A549 (cell line): ENCODE measurements around the gene TTC28. TPM values are rescaled to one million over a fixed set of nuclear protein-coding genes. Genes with fewer than 3 reads are reported as not detected.

Experiments used
- ATAC-seq, 2 experiments: fragments of 200-7000 bp in 1 of 2; fragments of >200 bp in 1 of 2; cut with Nextera tagmentation in 1 of 2; cut with Tn5 transposase in 1 of 2; 3 replicates each; pipeline versions ENCODE4 v1.8.0 to v1.9.1; 2018 to 2020; ENCODE audit warnings: mild to moderate bottlenecking in 1 of 2, moderate library complexity in 1 of 2
- CTCF ChIA-PET: fragments of 300-600 bp; sonication (Branson Sonifier 250); formaldehyde crosslinking; extraction: SDS; loops from one replicate; lab custom pipeline; 2021; ENCODE audit warnings: antibody characterized with exemption, inconsistent platforms; lab: Yijun Ruan, JAX
- POLR2A ChIA-PET: fragments of 350-600 bp; formaldehyde crosslinking; extraction: SDS; loops from one replicate; lab custom pipeline; 2021; ENCODE audit warnings: antibody characterized with exemption, inconsistent platforms; lab: Yijun Ruan, JAX
- DNase-seq, 2 experiments: peaks; one replicate each; pipeline versions ENCODE4 v3.0.0 to v3.0.0-alpha.2; 2011 to 2016; ENCODE audit warnings: low read depth in 1 of 2, low spot score in 1 of 2
- FAIRE-seq: peaks from 2 replicates; lab custom pipeline; 2011; peaks lifted over from hg19 to GRCh38; lab: Jason Lieb, UNC
- H3K27ac ChIP-seq, 2 experiments: fragments of >200 bp; sonication (Bioruptor Twin); formaldehyde crosslinking; 3 replicates each; pipeline ENCODE4 v1.5.1; 2016 to 2017
- H3K4me1 ChIP-seq: fragments of >200 bp; sonication (Bioruptor Twin); formaldehyde crosslinking; 3 replicates; pipeline ENCODE4 v1.6.1; 2016
- H3K4me2 ChIP-seq: fragments of >200 bp; sonication (Bioruptor Twin); formaldehyde crosslinking; 3 replicates; pipeline ENCODE4 v1.6.1; 2016
- H3K4me3 ChIP-seq: fragments of >200 bp; sonication (Bioruptor Twin); formaldehyde crosslinking; 3 replicates; pipeline ENCODE4 v1.5.1; 2016
- H3K9me3 ChIP-seq: fragments of >200 bp; sonication (Bioruptor Twin); formaldehyde crosslinking; 3 replicates; pipeline ENCODE4 v1.6.1; 2016
- BCL3 ChIP-seq: fragments of >200 bp; sonication (Bioruptor Twin); formaldehyde crosslinking; IDR thresholded peaks from 3 replicates; pipeline ENCODE4 v1.6.1; 2016
- CBX8 ChIP-seq: fragments of 200-600 bp; sonication (generic); IDR thresholded peaks from 2 replicates; pipeline ENCODE4 v1.6.1; 2016
- CEBPB ChIP-seq, 2 experiments: fragments of >200 bp in 1 of 2; sonication (Bioruptor Twin) in 1 of 2; formaldehyde crosslinking in 1 of 2; IDR thresholded peaks; 2 replicates each; pipeline ENCODE4 v1.6.1; 2012 to 2016
- CTCF ChIP-seq: fragments of >200 bp; sonication (Bioruptor Twin); formaldehyde crosslinking; IDR thresholded peaks from 3 replicates; pipeline ENCODE4 v1.5.1; 2016
- ELK1 ChIP-seq: fragments of 150-350 bp; IDR thresholded peaks from 2 replicates; pipeline ENCODE4 v1.6.1; 2014; ENCODE audit warnings: low read depth, mild to moderate bottlenecking, low read length
- HEYL ChIP-seq: fragments of 250-450 bp; sonication (Bioruptor Pico); IDR thresholded peaks from 2 replicates; pipeline ENCODE4 v1.8.0; 2021; ENCODE audit warnings: mild to moderate bottlenecking, moderate library complexity
- JUN ChIP-seq, 2 experiments: fragments of >200 bp; sonication (Bioruptor Twin); formaldehyde crosslinking; IDR thresholded peaks; 2 replicates in 1 of 2; 3 replicates in 1 of 2; pipeline ENCODE4 v1.6.1; 2016 to 2017
- JUNB ChIP-seq: fragments of >200 bp; sonication (Bioruptor Twin); formaldehyde crosslinking; IDR thresholded peaks from 2 replicates; pipeline ENCODE4 v1.6.1; 2016
- MAFK ChIP-seq: fragments of 450-650 bp; IDR thresholded peaks from 2 replicates; pipeline ENCODE4 v1.6.1; 2014; ENCODE audit not compliant: partially characterized antibody
- PHF8 ChIP-seq: fragments of 200-600 bp; sonication (generic); IDR thresholded peaks from 2 replicates; pipeline ENCODE4 v1.6.1; 2016; ENCODE audit warnings: low read depth, mild to moderate bottlenecking, antibody characterized with exemption, moderate library complexity, borderline replicate concordance
- POLR2A ChIP-seq: IDR thresholded peaks from 2 replicates; pipeline ENCODE4 v1.6.1; 2012; ENCODE audit warnings: mild to moderate bottlenecking, low read length
- RFX5 ChIP-seq: fragments of 450-650 bp; IDR thresholded peaks from 2 replicates; pipeline ENCODE4 v1.7.1; 2014; ENCODE audit warnings: antibody characterized with exemption, mild to moderate bottlenecking, moderate library complexity
- RNF2 ChIP-seq: fragments of 200-600 bp; sonication (generic); IDR thresholded peaks from 2 replicates; pipeline ENCODE4 v1.6.1; 2016; ENCODE audit warnings: low read depth, mild to moderate bottlenecking, antibody characterized with exemption, moderate library complexity, borderline replicate concordance
- TFCP2L1 ChIP-seq: fragments of 250-450 bp; sonication (Bioruptor Pico); IDR thresholded peaks from 2 replicates; pipeline ENCODE4 v1.5.0; 2021; ENCODE audit warnings: mild to moderate bottlenecking
- TP53 ChIP-seq: fragments of 250-450 bp; sonication (Bioruptor Pico); IDR thresholded peaks from 2 replicates; pipeline ENCODE4 v1.5.0; 2021; ENCODE audit warnings: mild to moderate bottlenecking, moderate library complexity
- ZC3H11A ChIP-seq: fragments of 450-650 bp; IDR thresholded peaks from 2 replicates; pipeline ENCODE4 v1.6.1; 2014; ENCODE audit warnings: antibody characterized with exemption, mild to moderate bottlenecking
- ZNF302 ChIP-seq: fragments of 250-450 bp; sonication (Bioruptor Pico); IDR thresholded peaks from 2 replicates; pipeline ENCODE4 v1.9.0; 2021; ENCODE audit warnings: inconsistent platforms, mild to moderate bottlenecking, moderate library complexity
- WGBS: methylation state at CpG from one replicate; pipeline ENCODE4 v1.1.6; 2017; ENCODE audit errors: missing lambda C conversion rate; 5-methylcytosine and 5-hydroxymethylcytosine counted together
- polyA plus RNA-seq, 4 experiments: library from polyadenylated mRNA; depleted of rRNA in 3 of 4; stranded (reverse); fragments of >200 nt; fragmentation: RNase III in 1 of 4; extraction: RNeasy Plus Mini Kit Qiagen cat#74134 plus additional on column Dnase treatment in 1 of 4; gene quantifications; 2 replicates in 3 of 4; 3 replicates in 1 of 4; pipeline ENCODE4 v1.2.3, GENCODE V29; 2011 to 2017

TTC28 gene
- polyA plus RNA-seq, 2 of the 4 experiments (the other 2 are of a cell fraction) = 2.6 to 3.8 TPM

- ATAC-seq (no peak), DNase-seq (no peak), FAIRE-seq (no peak)
- TF ChIP-seq JUNB (no peak), CTCF (no peak), JUN (IDR thresholded peaks at IDR 0.05) (no peak), BCL3 (no peak), CBX8 (no peak), HEYL (CRISPR knock-in tag) (no peak)
- POLR2A ChIA-PET = interaction anchor here (0.6 kb wide), 1 partner anchor 75 kb away, joined by 7 read pairs; no protein-coding TSS in a partner anchor
- H3K27ac ChIP-seq = no peak overlapping the region
- WGBS = 94% methylated on average over 15 of the region's 15 CpGs
- H3K4me3 ChIP-seq = no peak overlapping the region
- H3K4me1 ChIP-seq = no peaks in the 10 kb centered on the region
- H3K9me3 ChIP-seq = no peaks in the 10 kb centered on the region
- no peak overlapping the region for H3K4me2 ChIP-seq
- CTCF ChIA-PET = interaction anchor here (1.0 to 1.2 kb wide), 2 partner anchors 9 to 107 kb away, joined by 3 to 5 read pairs; no protein-coding TSS in a partner anchor
Measured at GRCh38 chr22:27989758-27990450, 689.7 kb downstream of the TTC28 start.

- Histone ChIP-seq H3K4me1 (no peaks in the 10 kb centered on the region), H3K27ac (no peak overlapping the region), H3K4me2 (no peak overlapping the region), H3K4me3 (no peak overlapping the region), H3K9me3 (no peaks in the 10 kb centered on the region)
- DNase-seq = no peak
- ChIA-PET POLR2A (no interaction called here), CTCF (interaction anchor here (0.6 kb wide), 1 partner anchor 31 kb away, joined by 3 read pairs; no protein-coding TSS in a partner anchor)
- ATAC-seq = no peak
- 93% methylated on average over 3 of the region's 7 CpGs for WGBS
- TF ChIP-seq CBX8 (no peak), CEBPB (IDR thresholded peaks at IDR 0.05) (no peak), PHF8 (no peak), RNF2 (no peak)
- no peak for FAIRE-seq
Measured at GRCh38 chr22:27988704-27989103, 690.9 kb downstream of the TTC28 start.

- Histone ChIP-seq H3K4me1 (no peaks in the 10 kb centered on the region), H3K27ac (no peak overlapping the region), H3K9me3 (no peaks in the 10 kb centered on the region), H3K4me3 (no peak overlapping the region), H3K4me2 (no peak overlapping the region)
- ChIA-PET POLR2A (interaction anchor here (0.6 kb wide), 2 partner anchors 642 to 1012 kb away, joined by 3 to 7 read pairs; no protein-coding TSS in a partner anchor), CTCF (interaction anchor here (0.6 kb wide), 1 partner anchor 1228 kb away, joined by 3 read pairs; no protein-coding TSS in a partner anchor)
- 78% methylated on average over 6 of the region's 6 CpGs for WGBS
- DNase-seq (no peak), ATAC-seq (no peak), FAIRE-seq (no peak)
- TF ChIP-seq POLR2A = no peak
- TF ChIP-seq MAFK = no peak
- TF ChIP-seq ZC3H11A = no peak
- TF ChIP-seq ELK1 = no peak
- TF ChIP-seq TP53 (CRISPR knock-in tag) = no peak
- no peak for TF ChIP-seq TFCP2L1 (CRISPR knock-in tag)
- no peak for TF ChIP-seq RFX5
- TF ChIP-seq ZNF302 (CRISPR knock-in tag) = no peak
Measured at GRCh38 chr22:27987557-27987956, 692.1 kb downstream of the TTC28 start.
